H1 (cell line): ENCODE data around the gene EXOC3L1. TPM values are rescaled to one million over a fixed set of nuclear protein-coding genes. Genes with fewer than 3 reads are reported as not detected.

Experiments
- GABPA ChIP-seq: IDR thresholded peaks from 2 replicates; pipeline ENCODE4 v1.6.1; 2011; ENCODE audit warnings: mild to moderate bottlenecking, low read length, moderate library complexity, borderline replicate concordance; ENCODE audit not compliant: insufficient read depth
- HDAC2 ChIP-seq, 2 experiments: fragments of 300-600 bp in 1 of 2; sonication (generic) in 1 of 2; IDR thresholded peaks; 2 replicates each; pipeline ENCODE4 v1.6.1; 2011 to 2012; ENCODE audit warnings: low read depth in 2 of 2, low read length in 2 of 2, mild to moderate bottlenecking in 2 of 2, moderate library complexity in 2 of 2, borderline replicate concordance in 1 of 2, inconsistent platforms in 1 of 2
- JUND ChIP-seq: IDR thresholded peaks from 2 replicates; pipeline ENCODE4 v1.6.1; 2011; ENCODE audit warnings: mild to moderate bottlenecking, improper control_type of control experiment, low read length
- KDM5A ChIP-seq: fragments of 200-600 bp; IDR thresholded peaks from 2 replicates; pipeline ENCODE4 v1.7.1; 2012; ENCODE audit warnings: mild to moderate bottlenecking, low read length, inconsistent platforms, mixed read lengths
- RNF2 ChIP-seq: fragments of 200-900, 300-1000 bp; sonication (generic); IDR thresholded peaks from 2 replicates; pipeline ENCODE4 v1.7.1; 2016; ENCODE audit warnings: borderline replicate concordance, low read depth, mild to moderate bottlenecking, antibody characterized with exemption, low read length; ENCODE audit not compliant: poor library complexity, severe bottlenecking; ENCODE audit errors: missing control alignments
- SAP30 ChIP-seq: fragments of 300-600 bp; sonication (generic); IDR thresholded peaks from 2 replicates; pipeline ENCODE4 v1.7.1; 2012; ENCODE audit warnings: low read length, moderate library complexity, mild to moderate bottlenecking, inconsistent platforms; ENCODE audit not compliant: insufficient read depth, insufficient replicate concordance
- SP1 ChIP-seq: IDR thresholded peaks from 2 replicates; pipeline ENCODE4 v1.6.1; 2011; ENCODE audit warnings: low read depth, low read length
- SUZ12 ChIP-seq: fragments of 200-600 bp; sonication (generic); IDR thresholded peaks from 2 replicates; pipeline ENCODE4 v1.6.1; 2012; ENCODE audit warnings: mild to moderate bottlenecking, inconsistent platforms, low read length, moderate library complexity, mixed read lengths
- USF2 ChIP-seq: IDR thresholded peaks from 2 replicates; pipeline ENCODE4 v1.6.1; 2011; ENCODE audit warnings: low read length, improper control_type of control experiment
- polyA plus RNA-seq, 7 experiments: library from polyadenylated mRNA; depleted of rRNA in 3 of 7; stranded (reverse) in 5 of 7; unstranded in 2 of 7; fragments of >200 nt in 5 of 7; fragments of 200-250 nt in 2 of 7; gene quantifications; 1 replicate in 5 of 7; 2 replicates in 1 of 7; 4 replicates in 1 of 7; pipeline versions ENCODE4 v1.2.1 to v1.2.3, GENCODE V29; 2011 to 2013; ENCODE audit warnings: missing spikeins in 2 of 7, mixed read lengths in 2 of 7
- total RNA-seq: library from RNA; stranded (reverse); fragmentation: NEBNext Ultra II Directional; extraction: Animal tissue kit (Norgen Biotek cat#: 25700); gene quantifications from 2 replicates; pipeline ENCODE4 v1.2.1, GENCODE V29; 2021

Gene EXOC3L1
- total and polyA plus RNA-seq, 2 of the 8 experiments (the other 6 are each of a cell fraction or from before 2014, with no cell fraction given), result 1.3 TPM

DNA sequence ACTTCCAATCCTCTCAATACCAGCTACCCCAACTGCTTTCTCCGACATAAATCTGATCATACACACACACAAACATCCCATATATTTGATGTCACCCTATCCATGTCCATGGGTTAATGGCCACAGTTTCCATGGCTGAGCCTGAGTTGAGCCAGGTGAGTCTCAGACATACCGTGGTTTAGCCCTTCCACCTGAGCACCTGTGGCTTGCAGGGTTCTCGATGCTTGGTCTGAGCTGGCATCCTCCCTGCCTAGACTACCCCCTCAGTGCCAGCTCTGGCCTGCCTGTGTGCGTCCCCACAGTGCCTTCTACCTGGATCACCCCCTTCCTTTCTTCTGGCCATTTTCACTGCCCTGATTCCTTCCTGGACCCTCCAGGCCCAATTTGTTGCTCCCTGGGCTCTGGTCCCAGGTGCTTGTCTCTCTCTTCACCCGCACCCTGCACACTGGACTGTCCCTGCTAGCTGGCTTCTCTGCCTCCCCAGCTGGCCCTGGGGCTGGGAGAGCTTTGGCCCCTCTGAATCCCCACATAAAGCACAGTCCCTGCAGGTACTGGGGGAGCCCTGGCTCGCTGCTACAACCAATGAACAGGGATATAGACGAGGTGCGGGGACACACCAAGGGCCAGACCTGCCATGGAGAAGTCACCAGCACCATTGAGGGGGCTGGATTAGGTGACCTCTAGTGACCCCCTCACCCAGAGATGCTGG lies 16.3 kb upstream of the EXOC3L1 start (continued):
- no peak for TF ChIP-seq USF2
- TF ChIP-seq GABPA, result no peak
- TF ChIP-seq RNF2, result no peak
- TF ChIP-seq JUND, result no peak
- no peak for TF ChIP-seq SAP30
- TF ChIP-seq HDAC2 (IDR thresholded peaks at IDR 0.05; ENCODE audit: borderline replicate concordance in 1 of 2, low read depth in 2 of 2, low read length in 2 of 2), result no peak
- TF ChIP-seq SUZ12, result no peak
- no peak for TF ChIP-seq KDM5A
- no peak for TF ChIP-seq SP1
